ENCODE results near the gene CREB3.

Gene CREB3

GRCh38 chr9:35776018-35776417, 43.6 kb downstream of the CREB3 start:
- no peak for DNase-seq (ENCODE audit: extremely low read depth, low read depth)
- TF ChIP-seq, protein P1, sequence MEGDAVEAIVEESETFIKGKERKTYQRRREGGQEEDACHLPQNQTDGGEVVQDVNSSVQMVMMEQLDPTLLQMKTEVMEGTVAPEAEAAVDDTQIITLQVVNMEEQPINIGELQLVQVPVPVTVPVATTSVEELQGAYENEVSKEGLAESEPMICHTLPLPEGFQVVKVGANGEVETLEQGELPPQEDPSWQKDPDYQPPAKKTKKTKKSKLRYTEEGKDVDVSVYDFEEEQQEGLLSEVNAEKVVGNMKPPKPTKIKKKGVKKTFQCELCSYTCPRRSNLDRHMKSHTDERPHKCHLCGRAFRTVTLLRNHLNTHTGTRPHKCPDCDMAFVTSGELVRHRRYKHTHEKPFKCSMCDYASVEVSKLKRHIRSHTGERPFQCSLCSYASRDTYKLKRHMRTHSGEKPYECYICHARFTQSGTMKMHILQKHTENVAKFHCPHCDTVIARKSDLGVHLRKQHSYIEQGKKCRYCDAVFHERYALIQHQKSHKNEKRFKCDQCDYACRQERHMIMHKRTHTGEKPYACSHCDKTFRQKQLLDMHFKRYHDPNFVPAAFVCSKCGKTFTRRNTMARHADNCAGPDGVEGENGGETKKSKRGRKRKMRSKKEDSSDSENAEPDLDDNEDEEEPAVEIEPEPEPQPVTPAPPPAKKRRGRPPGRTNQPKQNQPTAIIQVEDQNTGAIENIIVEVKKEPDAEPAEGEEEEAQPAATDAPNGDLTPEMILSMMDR (IDR thresholded peaks at IDR 0.05; ENCODE audit: low read depth, low read length), result no peak

DNA sequence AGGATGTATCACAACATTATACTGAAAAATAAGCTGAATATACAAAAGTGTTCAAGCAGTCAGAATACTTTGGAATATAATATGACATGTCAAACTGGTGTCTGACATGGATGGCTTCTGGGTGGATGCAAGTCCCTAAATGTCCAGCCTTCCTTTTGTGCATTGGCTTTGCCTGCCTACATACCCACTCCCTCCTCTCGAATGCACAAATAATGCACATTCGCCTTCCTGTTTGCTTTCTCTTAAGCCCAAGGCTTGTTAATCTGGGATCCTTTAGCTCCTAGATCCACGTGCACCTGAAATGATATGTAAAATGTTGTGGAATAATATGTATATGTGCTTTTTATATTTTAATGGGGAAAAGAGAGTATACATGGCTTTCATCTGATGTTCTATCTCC, 46.0 kb downstream of the CREB3 start:
- no peak for DNase-seq (ENCODE audit: extremely low read depth, low read depth)

DNA sequence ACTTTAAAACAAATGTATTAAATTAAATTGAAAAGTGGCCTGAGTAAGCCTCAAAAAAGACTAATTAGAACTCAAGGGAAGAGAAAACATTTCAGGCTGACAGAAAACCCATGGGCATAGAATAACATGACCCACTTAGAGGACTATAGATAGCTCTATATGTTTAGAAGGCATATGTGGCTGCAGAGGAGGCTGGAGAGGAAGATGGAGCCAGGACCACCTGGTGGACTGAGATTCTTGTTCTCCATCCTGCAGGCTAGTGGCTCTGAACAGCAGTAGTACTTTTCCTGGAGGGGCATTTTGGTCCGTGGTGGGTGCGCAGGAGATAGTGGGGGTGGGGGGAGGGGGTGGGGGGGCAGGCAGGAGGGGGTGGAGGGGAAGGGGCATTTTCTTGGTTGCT, 48.6 kb downstream of the CREB3 start:
- DNase-seq (ENCODE audit: extremely low read depth, low read depth), result no peak
- TF ChIP-seq, protein P1 (IDR thresholded peaks at IDR 0.05; ENCODE audit: low read depth, low read length), result no peak

More for the DNA sequence above, 46.0 kb downstream of the CREB3 start:
- TF ChIP-seq, protein P1 (IDR thresholded peaks at IDR 0.05; ENCODE audit: low read depth, low read length), result no peak

GRCh38 chr9:35783418-35783817, 51.0 kb downstream of the CREB3 start:
- TF ChIP-seq, protein P1 (IDR thresholded peaks at IDR 0.05; ENCODE audit: low read depth, low read length), result no peak
- no peak for DNase-seq (ENCODE audit: extremely low read depth, low read depth)

Data from AG09319 (cell line).